Activated naive CD4-positive, alpha-beta T cell treated with anti-CD3 and anti-CD28 coated beads, Interleukin-2, amount 50 U/mL, for 16 hours (primary cell): Measurements from ENCODE around the gene SNX5.
"Not testable (repeated sequence)": the region's sequence is repeated elsewhere in the genome, so short reads cannot be mapped to it uniquely, and the experiment has no call there.

Experiments used
- DNase-seq: peaks from one replicate; pipeline ENCODE4 v3.0.0-alpha.2; 2020

The SNX5 gene

GRCh38 chr20:17992847-17993513, 24.4 kb upstream of the SNX5 start:
- DNase-seq = no peak

GRCh38 chr20:17992224-17992637, 23.6 kb upstream of the SNX5 start:
- DNase-seq = peak; percentile 22

GRCh38 chr20:17990278-17990972, 21.8 kb upstream of the SNX5 start:
- DNase-seq = no peak

DNA sequence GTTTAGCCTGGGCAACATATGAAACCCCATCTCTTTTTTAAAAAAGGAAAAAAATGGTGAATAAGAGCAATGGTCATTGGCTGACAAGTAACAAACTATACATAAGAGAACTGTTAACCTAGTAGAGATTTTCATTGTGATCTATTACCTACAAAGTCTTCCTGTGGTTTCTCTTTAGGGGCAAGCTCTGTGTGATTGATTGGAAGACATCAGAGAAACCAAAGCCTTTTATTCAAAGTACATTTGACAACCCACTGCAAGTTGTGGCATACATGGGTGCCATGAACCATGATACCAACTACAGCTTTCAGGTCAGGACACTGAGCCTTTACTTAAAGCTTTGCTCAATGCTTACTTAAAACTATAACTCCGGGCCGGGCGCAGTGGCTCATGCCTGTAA, 19.4 kb upstream of the SNX5 start:
- DNase-seq = no peak

- no peak for DNase-seq
These were observed 16.9 kb upstream of the SNX5 start for GRCh38 chr20:17985388-17986018.

- no peak for DNase-seq
These were observed 7.7 kb upstream of the SNX5 start for GRCh38 chr20:17976305-17976704.

DNA sequence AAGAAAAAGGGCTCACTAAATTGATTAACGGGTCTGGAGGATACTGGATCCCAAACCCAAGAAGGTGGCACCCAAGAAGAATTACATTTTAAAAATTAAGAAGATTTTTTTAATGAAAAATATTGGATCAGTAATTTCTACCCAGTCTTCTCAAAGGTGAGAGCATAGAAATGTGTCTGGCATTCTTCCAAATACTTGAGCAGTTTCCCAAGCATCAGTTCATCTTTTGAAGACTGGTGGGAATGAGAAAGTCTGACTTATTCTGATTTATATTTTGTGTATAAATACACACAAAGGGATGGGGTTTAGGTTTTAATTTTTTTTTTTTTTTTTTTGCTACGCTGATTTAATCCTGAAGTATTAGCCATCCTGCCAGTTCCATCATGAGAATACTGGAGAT, 3.5 kb upstream of the SNX5 start:
- DNase-seq = no peak

GRCh38 chr20:17971300-17972013, 2.9 kb upstream of the SNX5 start:
- DNase-seq = no peak

GRCh38 chr20:17969884-17970409, 1.4 kb upstream of the SNX5 start:
- no peak for DNase-seq

- DNase-seq = peak; percentile 32
These were observed 787 bp upstream of the SNX5 start for GRCh38 chr20:17969278-17969883.

DNA sequence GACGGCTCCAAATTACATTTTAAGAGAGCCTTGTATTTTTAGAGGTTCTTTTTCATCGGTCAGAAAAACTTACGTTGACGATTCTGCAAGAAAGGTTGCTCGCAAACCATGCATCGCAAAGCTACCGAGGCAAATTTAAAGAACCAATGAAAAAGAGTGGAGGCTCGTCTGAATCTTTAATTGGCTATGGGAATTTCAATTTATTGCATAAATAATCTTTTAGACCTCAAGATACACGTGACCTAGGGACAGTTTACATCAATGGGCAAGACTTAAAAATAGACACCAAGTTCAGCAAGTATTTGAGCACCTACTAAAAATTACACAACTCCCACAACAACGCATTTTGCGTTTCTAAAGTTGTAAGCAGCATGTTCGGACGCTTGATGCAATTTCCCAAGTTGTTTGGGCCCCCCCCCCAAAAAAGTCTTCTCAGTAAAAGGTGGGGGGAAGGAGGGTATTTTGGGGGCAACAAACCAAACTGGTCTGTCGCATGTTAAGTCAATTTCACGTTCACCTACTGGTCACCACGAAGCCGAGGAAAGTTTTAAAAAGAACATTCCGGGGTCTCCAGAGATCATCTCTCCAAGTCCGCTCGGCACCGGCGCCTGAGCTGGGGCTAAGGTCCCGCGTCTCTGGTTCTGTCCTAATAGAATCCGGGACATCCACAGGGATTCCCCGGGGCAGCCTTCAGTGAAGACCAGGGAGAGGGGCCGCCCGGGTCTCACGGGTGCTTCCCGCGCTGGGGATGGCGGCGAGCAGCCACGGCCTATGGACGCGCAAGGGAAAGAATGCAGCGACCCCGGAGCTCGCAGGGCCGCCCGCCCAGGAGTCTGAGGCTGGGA, 851 bp downstream of the SNX5 start:
- no peak for DNase-seq

- DNase-seq = no peak
These were observed 1.9 kb downstream of the SNX5 start for GRCh38 chr20:17966432-17967310.

DNA sequence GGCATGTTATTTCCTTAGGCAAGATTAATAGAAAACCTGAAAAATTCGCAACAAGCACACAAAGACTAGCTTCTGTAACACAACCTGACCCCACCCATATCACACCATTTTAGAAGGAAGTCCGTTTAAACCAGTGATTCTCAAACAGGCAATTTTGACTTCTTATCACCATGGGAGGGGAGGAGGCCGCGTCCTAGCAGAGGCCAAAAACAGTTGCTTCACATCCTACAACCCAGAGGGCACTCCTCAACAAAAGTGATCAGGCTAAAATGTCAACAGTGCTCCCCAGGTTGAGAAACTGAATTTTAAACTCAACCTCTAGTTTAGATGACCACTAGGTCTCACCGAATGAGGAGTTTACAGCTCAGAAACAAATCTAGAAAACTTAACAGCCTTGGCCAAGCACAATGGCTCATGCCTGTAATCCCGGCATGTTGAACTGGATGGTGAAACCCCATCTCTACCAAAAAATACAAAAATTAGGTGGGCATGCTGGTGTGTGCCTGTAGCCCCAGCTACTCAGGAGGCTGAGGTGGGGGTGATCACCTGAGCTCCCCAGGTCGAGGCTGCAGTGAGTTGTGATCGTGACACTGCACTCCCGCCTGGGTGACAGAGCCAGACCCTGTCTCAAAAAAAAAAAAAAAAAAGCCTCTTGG, 3.4 kb downstream of the SNX5 start:
- DNase-seq = no peak

DNA sequence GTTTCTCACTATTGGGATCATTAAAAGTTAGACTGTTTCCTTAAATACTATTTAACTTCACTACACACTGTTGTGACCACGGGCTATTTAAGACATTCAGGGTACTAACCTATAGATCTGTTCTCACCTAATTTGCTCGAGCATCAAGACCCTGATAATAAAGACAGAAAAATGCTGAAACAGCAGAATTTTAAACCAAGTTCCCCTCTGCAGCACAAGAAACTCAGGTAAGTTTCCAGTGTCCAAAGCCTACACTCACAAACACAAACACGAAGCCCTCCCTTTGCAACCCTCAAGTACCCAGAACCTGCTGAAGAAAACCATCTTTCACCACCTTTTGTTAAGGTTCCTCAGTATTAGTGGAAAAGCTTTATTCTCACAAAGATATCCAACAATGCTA, 4.0 kb downstream of the SNX5 start:
- DNase-seq = no peak

DNA sequence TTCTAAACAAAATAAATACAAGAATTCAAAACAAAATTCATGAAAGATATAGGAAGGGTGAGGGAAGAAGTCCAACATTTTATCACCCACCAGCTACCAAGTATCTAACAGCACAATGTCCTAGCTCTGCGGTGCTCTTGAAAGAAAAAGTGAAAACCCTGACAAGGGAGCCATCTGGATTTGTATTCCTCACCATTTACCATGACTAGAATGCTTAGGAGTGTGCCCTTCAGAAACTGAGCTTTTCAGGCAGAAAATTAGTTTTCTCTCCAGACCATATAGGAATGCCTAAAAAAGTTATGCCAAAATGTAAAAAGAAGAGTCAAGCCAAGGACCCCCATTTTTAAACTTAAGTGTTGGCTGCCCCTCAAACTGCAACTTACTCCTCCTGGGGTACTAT, 4.5 kb downstream of the SNX5 start:
- DNase-seq = no peak

GRCh38 chr20:17963114-17963897, 5.3 kb downstream of the SNX5 start:
- no peak for DNase-seq

- DNase-seq = no peak
These were observed 7.0 kb downstream of the SNX5 start for GRCh38 chr20:17961587-17961940.

GRCh38 chr20:17960927-17961586, 7.5 kb downstream of the SNX5 start:
- no peak for DNase-seq

- DNase-seq = not testable (repeated sequence)
These were observed 8.2 kb downstream of the SNX5 start for GRCh38 chr20:17960400-17960885.
